SK-N-SH (cell line): ENCODE results near the gene CCDC57. TPM values are rescaled to one million over a fixed set of nuclear protein-coding genes. Genes with fewer than 3 reads are reported as not detected.
"Not testable (repeated sequence)": the region's sequence is repeated elsewhere in the genome, so short reads cannot be mapped to it uniquely, and the experiment has no call there.

Experiments
- CTCF ChIA-PET: fragments of 300-600, 350-600 bp; formaldehyde crosslinking; extraction: SDS; loops from one replicate; lab custom pipeline; 2021; lab: Yijun Ruan, JAX
- POLR2A ChIA-PET: fragments of 350-600 bp; sonication (Branson Sonifier 250); formaldehyde crosslinking; extraction: SDS; loops from one replicate; lab custom pipeline; 2020; ENCODE audit warnings: antibody characterized with exemption, inconsistent platforms; lab: Yijun Ruan, JAX
- DNase-seq: peaks from one replicate; pipeline ENCODE4 v3.0.0; 2012
- H2AFZ ChIP-seq: fragments of 200-600 bp; sonication (generic); 2 replicates; pipeline ENCODE4 v1.8.1; 2016; ENCODE audit warnings: antibody characterized with exemption, mild to moderate bottlenecking, low read depth
- H3F3A ChIP-seq: fragments of 200-600 bp; sonication (generic); replicated peaks from 2 replicates; pipeline ENCODE3; 2016; ENCODE audit warnings: antibody characterized with exemption, mild to moderate bottlenecking; ENCODE audit not compliant: insufficient read depth
- H3K27ac ChIP-seq, 2 experiments: fragments of 200-500 bp in 1 of 2; fragments of 200-600 bp in 1 of 2; sonication (Bioruptor generic) in 1 of 2; sonication (generic), shearing (Covaris generic) in 1 of 2; 2 replicates each; pipeline versions ENCODE4 v1.5.1 to v1.6.1; 2014 to 2016; ENCODE audit warnings: low read depth in 2 of 2, inconsistent platforms in 1 of 2, low read length in 1 of 2, mild to moderate bottlenecking in 1 of 2, mixed read lengths in 1 of 2
- H3K27me3 ChIP-seq: fragments of 200-600 bp; sonication (generic), shearing (Covaris generic); 2 replicates; pipeline ENCODE4 v1.6.1; 2016; ENCODE audit warnings: mixed run types; ENCODE audit not compliant: insufficient read depth
- H3K36me3 ChIP-seq, 2 experiments: fragments of 200-500 bp in 1 of 2; fragments of 200-600 bp in 1 of 2; sonication (Bioruptor generic) in 1 of 2; sonication (generic) in 1 of 2; replicated peaks in 1 of 2; 2 replicates each; pipeline versions ENCODE3 to v1.5.1; 2014 to 2016; ENCODE audit warnings: low read length in 1 of 2, mild to moderate bottlenecking in 1 of 2; ENCODE audit not compliant: insufficient read depth in 2 of 2, control insufficient read depth in 1 of 2
- H3K4me1 ChIP-seq, 2 experiments: fragments of 200-500 bp in 1 of 2; fragments of 200-600 bp in 1 of 2; sonication (Bioruptor generic) in 1 of 2; sonication (generic), shearing (Covaris generic) in 1 of 2; 2 replicates each; pipeline versions ENCODE4 v1.5.1 to v1.6.1; 2014 to 2016; ENCODE audit warnings: low read depth in 1 of 2, low read length in 1 of 2, mixed run types in 1 of 2; ENCODE audit not compliant: insufficient read depth in 2 of 2, control insufficient read depth in 1 of 2
- H3K4me2 ChIP-seq: fragments of 200-600 bp; sonication (generic), shearing (Covaris generic); 2 replicates; pipeline ENCODE4 v1.6.1; 2017; ENCODE audit warnings: mixed run types
- H3K4me3 ChIP-seq, 2 experiments: fragments of 200-500 bp in 1 of 2; fragments of 200-600 bp in 1 of 2; sonication (Bioruptor generic) in 1 of 2; sonication (generic), shearing (Covaris generic) in 1 of 2; 2 replicates each; pipeline versions ENCODE4 v1.5.1 to v1.8.1; 2014 to 2016; ENCODE audit warnings: low read depth in 2 of 2, inconsistent platforms in 1 of 2, low read length in 1 of 2, mild to moderate bottlenecking in 1 of 2, mixed read lengths in 1 of 2, moderate library complexity in 1 of 2
- H3K79me2 ChIP-seq: fragments of 200-600 bp; sonication (generic); 2 replicates; pipeline ENCODE4 v1.8.1; 2017; ENCODE audit warnings: mild to moderate bottlenecking; ENCODE audit not compliant: insufficient read depth
- H3K9ac ChIP-seq: fragments of 200-600 bp; sonication (generic); 2 replicates; pipeline ENCODE4 v1.6.1; 2017; ENCODE audit warnings: mixed run types
- H3K9me2 ChIP-seq: fragments of 200-600 bp; sonication (generic); 2 replicates; pipeline ENCODE4 v1.6.1; 2017; ENCODE audit warnings: mixed run types
- H3K9me3 ChIP-seq: fragments of 200-600 bp; sonication (generic); 2 replicates; pipeline ENCODE4 v1.6.1; 2017; ENCODE audit warnings: mixed run types, mild to moderate bottlenecking, moderate library complexity
- H4K20me1 ChIP-seq: fragments of 200-600 bp; sonication (generic); 2 replicates; pipeline ENCODE4 v1.6.1; 2017; ENCODE audit warnings: mild to moderate bottlenecking, mixed run types; ENCODE audit not compliant: insufficient read depth
- CHD2 ChIP-seq: fragments of 150-350 bp; IDR thresholded peaks from 2 replicates; pipeline ENCODE4 v1.6.1; 2018; ENCODE audit warnings: low read length; ENCODE audit not compliant: partially characterized antibody
- ELF1 ChIP-seq: IDR thresholded peaks from 2 replicates; pipeline ENCODE4 v1.4.0; 2012
- EP300 ChIP-seq, 2 experiments: IDR thresholded peaks; 2 replicates each; pipeline versions ENCODE4 v1.4.0 to v1.6.1; 2012; ENCODE audit warnings: borderline replicate concordance in 1 of 2, low read depth in 1 of 2, low read length in 1 of 2
- FOSL2 ChIP-seq: IDR thresholded peaks from 2 replicates; pipeline ENCODE4 v1.4.0; 2012; ENCODE audit warnings: low read depth, mild to moderate bottlenecking, moderate library complexity, borderline replicate concordance
- FOXJ3 ChIP-seq: sonication (generic); formaldehyde crosslinking; IDR thresholded peaks from 2 replicates; pipeline ENCODE4 v1.5.1; 2020; ENCODE audit warnings: mild to moderate bottlenecking, missing genetic modification reagents
- FOXM1 ChIP-seq: IDR thresholded peaks from 2 replicates; pipeline ENCODE4 v1.4.0; 2012; ENCODE audit warnings: low read depth, mild to moderate bottlenecking
- MAX ChIP-seq: IDR thresholded peaks from 2 replicates; pipeline ENCODE4 v1.4.0; 2012; ENCODE audit warnings: low read depth
- MXI1 ChIP-seq: IDR thresholded peaks from 2 replicates; pipeline ENCODE4 v1.6.1; 2012; ENCODE audit warnings: mild to moderate bottlenecking, low read depth, low read length, improper control_type of control experiment
- NFIC ChIP-seq: IDR thresholded peaks from 2 replicates; pipeline ENCODE4 v1.4.0; 2012; ENCODE audit warnings: borderline replicate concordance
- NRF1 ChIP-seq: IDR thresholded peaks from 2 replicates; pipeline ENCODE4 v1.6.1; 2012; ENCODE audit warnings: low read depth, mild to moderate bottlenecking, low read length
- SIN3A ChIP-seq: IDR thresholded peaks from 2 replicates; pipeline ENCODE4 v1.6.1; 2012; ENCODE audit warnings: low read depth, mild to moderate bottlenecking, low read length, moderate library complexity, borderline replicate concordance
- TCF12 ChIP-seq: IDR thresholded peaks from 2 replicates; pipeline ENCODE4 v1.4.0; 2012
- TEAD4 ChIP-seq: IDR thresholded peaks from 2 replicates; pipeline ENCODE4 v1.4.0; 2012; ENCODE audit warnings: mild to moderate bottlenecking, borderline replicate concordance; ENCODE audit not compliant: insufficient read depth
- USF1 ChIP-seq: IDR thresholded peaks from 2 replicates; pipeline ENCODE4 v1.4.0; 2012; ENCODE audit warnings: low read depth, borderline replicate concordance
- YY1 ChIP-seq: IDR thresholded peaks from 2 replicates; pipeline ENCODE4 v1.4.0; 2012; ENCODE audit warnings: low read depth, mild to moderate bottlenecking
- WGBS: methylation state at CpG from one replicate; pipeline ENCODE4 v1.1.6; 2017; ENCODE audit warnings: low lambda C conversion rate; 5-methylcytosine and 5-hydroxymethylcytosine counted together
- polyA plus RNA-seq, 3 experiments: library from polyadenylated mRNA; depleted of rRNA; stranded (reverse); fragments of >200 nt; gene quantifications; 2 replicates each; pipeline ENCODE4 v1.2.3, GENCODE V29; 2012
- TF ChIP-seq, protein P1 (sequence below): fragments of 150-350 bp; IDR thresholded peaks from 2 replicates; pipeline ENCODE4 v1.6.1; 2017; ENCODE audit warnings: antibody characterized with exemption, low read length, low read depth, borderline replicate concordance
- TF ChIP-seq, protein P2 (sequence below): fragments of 200-600 bp; sonication (generic); IDR thresholded peaks from 2 replicates; pipeline ENCODE4 v1.6.1; 2017; ENCODE audit warnings: antibody characterized with exemption, mild to moderate bottlenecking, moderate library complexity

The CCDC57 gene
- polyA plus RNA-seq, 1 of the 3 experiments (the other 2 are of a cell fraction): 68.6 TPM

DNA sequence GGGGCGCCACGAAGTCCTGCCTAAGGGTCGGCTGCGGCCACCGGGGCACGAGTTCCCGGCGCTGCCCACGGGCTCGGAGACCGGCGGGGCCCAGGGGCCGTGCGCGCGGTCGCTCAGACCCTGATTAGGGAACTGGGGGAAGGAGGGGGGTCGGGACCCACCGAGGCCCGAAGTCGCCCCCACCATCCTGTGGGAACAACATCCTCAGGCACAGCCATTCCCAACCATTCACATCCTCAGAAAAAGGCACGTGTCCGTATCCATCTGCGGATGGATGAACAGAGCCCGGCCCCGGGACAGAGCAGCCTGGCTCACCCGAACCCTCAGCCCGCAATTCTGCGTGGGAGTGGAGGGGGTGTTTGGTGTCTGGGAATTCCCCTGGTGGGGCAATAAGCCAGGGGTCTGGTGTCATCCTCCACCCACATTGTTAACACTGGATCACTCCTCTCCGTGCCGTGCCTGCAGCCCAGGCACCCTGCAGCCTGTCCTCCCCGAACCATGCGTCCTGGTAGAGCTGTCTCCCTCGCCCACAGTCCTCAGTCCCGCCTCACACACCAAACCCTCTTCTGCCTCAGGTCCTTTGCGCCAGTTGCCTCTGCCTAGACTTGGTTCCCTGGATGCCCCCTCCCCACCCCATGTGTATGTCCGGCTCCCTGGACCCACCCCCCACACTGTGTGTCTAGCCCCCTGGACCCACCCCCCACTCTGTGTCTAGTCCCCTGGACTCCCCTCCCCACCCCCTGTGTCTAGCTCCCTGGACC lies 789 bp upstream of the CCDC57 start (continued):
- no peak for TF ChIP-seq FOXJ3
- no peak for TF ChIP-seq NFIC
- no peak for TF ChIP-seq FOXM1
- TF ChIP-seq USF1: peak; percentile 87; the same call in 1 of the 2 replicates
- TF ChIP-seq SIN3A: no peak
- TF ChIP-seq TEAD4: no peak
- TF ChIP-seq FOSL2: no peak
- peak in 1 of 2 experiments; percentile 21; a peak in 1 of 4 replicates for TF ChIP-seq EP300 (IDR thresholded peaks at IDR 0.05; ENCODE audit: borderline replicate concordance in 1 of 2, low read depth in 1 of 2, low read length in 1 of 2)
- TF ChIP-seq NRF1: no peak
- TF ChIP-seq TCF12: peak; percentile 13; the same call in 1 of the 2 replicates
- TF ChIP-seq, protein P1, sequence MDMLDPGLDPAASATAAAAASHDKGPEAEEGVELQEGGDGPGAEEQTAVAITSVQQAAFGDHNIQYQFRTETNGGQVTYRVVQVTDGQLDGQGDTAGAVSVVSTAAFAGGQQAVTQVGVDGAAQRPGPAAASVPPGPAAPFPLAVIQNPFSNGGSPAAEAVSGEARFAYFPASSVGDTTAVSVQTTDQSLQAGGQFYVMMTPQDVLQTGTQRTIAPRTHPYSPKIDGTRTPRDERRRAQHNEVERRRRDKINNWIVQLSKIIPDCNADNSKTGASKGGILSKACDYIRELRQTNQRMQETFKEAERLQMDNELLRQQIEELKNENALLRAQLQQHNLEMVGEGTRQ: peak; percentile 58; the same call in 1 of the 2 replicates
- 0 out of 2 replicates have a peak, but pooled peaks have one; percentile 29 for TF ChIP-seq YY1
- TF ChIP-seq MXI1: peak; percentile 89
- TF ChIP-seq CHD2: no peak
- TF ChIP-seq MAX: peak; percentile 94
- no peak for TF ChIP-seq ELF1
- TF ChIP-seq, protein P2, sequence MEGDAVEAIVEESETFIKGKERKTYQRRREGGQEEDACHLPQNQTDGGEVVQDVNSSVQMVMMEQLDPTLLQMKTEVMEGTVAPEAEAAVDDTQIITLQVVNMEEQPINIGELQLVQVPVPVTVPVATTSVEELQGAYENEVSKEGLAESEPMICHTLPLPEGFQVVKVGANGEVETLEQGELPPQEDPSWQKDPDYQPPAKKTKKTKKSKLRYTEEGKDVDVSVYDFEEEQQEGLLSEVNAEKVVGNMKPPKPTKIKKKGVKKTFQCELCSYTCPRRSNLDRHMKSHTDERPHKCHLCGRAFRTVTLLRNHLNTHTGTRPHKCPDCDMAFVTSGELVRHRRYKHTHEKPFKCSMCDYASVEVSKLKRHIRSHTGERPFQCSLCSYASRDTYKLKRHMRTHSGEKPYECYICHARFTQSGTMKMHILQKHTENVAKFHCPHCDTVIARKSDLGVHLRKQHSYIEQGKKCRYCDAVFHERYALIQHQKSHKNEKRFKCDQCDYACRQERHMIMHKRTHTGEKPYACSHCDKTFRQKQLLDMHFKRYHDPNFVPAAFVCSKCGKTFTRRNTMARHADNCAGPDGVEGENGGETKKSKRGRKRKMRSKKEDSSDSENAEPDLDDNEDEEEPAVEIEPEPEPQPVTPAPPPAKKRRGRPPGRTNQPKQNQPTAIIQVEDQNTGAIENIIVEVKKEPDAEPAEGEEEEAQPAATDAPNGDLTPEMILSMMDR: no peak

DNA sequence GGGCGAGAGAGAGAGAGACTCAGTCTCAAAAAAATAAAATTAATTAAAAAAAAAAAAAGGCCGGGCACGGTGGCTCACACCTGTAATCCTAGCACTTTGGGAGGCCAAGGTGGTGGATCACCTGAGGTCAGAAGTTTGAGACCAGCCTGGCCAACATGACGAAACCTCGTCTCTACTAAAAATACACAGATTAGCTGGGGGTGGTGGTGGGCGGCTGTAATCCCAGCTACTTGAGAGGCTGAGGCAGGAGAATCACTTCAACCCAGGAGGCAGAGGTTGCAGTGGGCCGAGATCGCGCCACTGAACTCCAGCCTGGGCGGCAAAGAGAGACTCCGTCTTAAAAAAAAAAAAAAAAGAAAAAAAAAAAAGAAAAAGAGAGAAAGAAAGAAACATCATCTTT lies 2.0 kb downstream of the CCDC57 start:
- DNase-seq, POLR2A ChIA-PET, H2AFZ ChIP-seq, H3K4me3 ChIP-seq, H3K27ac ChIP-seq, H4K20me1 ChIP-seq, H3K9me3 ChIP-seq, H3K4me2 ChIP-seq, H3K27me3 ChIP-seq, H3K9me2 ChIP-seq, H3K9ac ChIP-seq: not testable (repeated sequence)
- H3K4me1 ChIP-seq: peaks cover 6 to 29% of the 10 kb centered on the region in 2 experiments; a peak in 3 of 4 replicates
- peaks cover 33% of the 10 kb centered on the region for H3K79me2 ChIP-seq
- H3K36me3 ChIP-seq: peaks cover 6 to 16% of the 10 kb centered on the region in 2 experiments
- CTCF ChIA-PET: interaction anchor here (1.7 kb wide), 1 partner anchor 25 kb away, joined by 7 read pairs; no protein-coding TSS in a partner anchor
- peaks cover 25% of the 10 kb centered on the region for H3F3A ChIP-seq
- WGBS: 96% methylated on average over 11 of the region's 11 CpGs
